NCI-H146 treated with DMSO at 0.1 percent for 48 hours (cell line): ENCODE results near the gene FGD3.
"Not testable (repeated sequence)": the region's sequence is repeated elsewhere in the genome, so short reads cannot be mapped to it uniquely, and the experiment has no call there.

Source experiments
- DNase-seq: peaks from one replicate; lab custom pipeline; 2025; ENCODE audit not compliant: unreplicated experiment; lab: John Stamatoyannopoulos, UW

The FGD3 gene

DNA sequence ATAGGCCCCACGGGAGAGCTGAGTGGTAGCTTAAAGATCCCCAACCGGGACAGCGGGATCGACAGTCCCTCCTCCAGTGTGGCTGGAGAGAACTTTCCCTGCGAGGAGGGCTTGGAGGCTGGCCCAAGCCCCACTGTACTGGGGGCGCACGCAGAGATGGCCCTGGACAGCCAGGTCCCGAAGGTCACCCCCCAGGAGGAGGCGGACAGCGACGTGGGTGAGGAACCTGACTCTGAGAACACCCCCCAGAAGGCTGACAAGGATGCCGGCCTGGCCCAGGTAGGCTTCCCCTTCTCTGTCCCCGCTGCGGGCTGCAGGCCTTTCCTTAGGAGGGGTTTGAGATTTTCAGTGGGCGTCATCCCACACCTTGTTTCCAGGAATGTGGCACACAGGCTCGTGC, 29.1 kb downstream of the FGD3 start:
- no peak for DNase-seq

DNA sequence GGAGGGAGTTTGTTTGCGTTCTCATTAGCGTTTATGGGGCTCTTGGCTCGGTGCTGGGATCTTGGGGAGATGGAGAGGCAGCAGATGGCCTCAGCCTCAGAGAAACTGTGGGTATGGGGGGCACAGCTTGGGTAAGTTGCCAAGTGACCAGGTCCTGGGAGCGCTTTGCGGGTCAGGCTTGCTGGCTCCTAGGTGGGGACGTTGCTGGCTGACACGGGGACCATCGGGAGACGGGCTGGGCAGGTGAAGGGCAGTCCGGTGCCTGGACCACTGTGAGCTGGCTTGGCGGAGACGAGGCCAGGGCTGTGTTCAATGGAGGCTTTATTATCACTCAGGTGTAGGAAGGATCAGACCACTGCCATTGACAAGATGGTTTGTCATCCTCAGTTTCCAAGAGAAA, 30.0 kb downstream of the FGD3 start:
- no peak for DNase-seq

DNA sequence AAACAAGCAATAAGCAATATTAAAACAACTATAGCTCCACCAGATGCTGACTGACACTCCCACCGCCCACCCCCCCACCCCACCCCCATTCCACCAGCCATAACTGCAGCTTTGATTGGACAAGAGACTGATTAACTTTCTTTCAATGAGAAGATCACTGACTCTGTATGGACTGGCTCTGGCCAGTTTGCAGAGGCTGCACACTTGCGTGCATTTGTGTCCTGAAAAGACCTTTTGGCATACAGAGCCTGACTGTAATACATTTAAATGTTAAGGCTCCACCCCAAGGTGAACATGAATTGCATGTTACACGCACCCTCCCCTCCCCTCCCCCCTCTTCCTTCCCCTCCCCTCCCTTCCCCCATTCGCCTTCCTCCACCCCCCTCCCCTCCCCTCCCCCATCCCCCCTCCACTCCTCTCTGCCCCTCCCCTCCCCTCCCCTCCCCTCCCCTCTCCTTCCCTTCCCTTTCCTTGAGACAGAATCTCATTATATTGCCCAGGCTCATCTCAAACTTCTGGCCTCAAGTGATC, 31.1 kb downstream of the FGD3 start:
- no peak for DNase-seq

DNA sequence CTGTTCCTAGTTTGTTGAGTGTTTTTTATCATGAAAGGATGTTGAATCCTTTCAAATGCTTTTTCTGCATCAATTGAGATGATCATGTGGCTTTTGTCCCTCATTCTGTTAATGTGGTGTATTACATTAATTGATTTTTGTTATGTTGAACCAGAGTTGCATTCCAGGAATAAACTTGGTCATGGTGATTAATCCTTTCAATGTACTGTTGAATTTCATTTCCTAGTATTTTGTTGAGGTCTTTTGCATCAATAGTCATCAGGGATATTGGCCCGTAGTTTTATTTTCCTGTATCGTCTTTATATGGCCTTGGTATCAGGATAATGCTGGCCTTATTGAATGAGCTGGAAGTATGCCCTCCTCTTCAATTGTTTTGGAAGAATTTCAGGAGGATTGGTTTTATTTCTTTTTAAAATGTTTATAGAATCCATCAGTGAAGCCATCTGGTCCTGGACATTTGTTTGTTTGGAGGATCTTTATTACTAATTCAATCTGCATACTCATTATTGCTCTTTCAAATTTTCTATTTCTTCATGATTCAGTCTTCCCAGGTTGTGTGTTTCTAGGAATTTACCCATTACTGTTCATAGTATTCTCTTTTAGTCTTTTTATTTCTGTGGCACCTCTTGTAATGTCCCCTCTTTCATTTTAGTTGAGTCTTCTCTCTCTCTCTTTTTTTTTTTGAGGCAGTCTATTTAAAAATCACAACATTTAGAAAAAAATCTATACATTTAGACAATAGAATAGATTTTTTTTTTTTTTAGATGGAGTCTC, 32.1 kb downstream of the FGD3 start:
- DNase-seq: no peak

DNA sequence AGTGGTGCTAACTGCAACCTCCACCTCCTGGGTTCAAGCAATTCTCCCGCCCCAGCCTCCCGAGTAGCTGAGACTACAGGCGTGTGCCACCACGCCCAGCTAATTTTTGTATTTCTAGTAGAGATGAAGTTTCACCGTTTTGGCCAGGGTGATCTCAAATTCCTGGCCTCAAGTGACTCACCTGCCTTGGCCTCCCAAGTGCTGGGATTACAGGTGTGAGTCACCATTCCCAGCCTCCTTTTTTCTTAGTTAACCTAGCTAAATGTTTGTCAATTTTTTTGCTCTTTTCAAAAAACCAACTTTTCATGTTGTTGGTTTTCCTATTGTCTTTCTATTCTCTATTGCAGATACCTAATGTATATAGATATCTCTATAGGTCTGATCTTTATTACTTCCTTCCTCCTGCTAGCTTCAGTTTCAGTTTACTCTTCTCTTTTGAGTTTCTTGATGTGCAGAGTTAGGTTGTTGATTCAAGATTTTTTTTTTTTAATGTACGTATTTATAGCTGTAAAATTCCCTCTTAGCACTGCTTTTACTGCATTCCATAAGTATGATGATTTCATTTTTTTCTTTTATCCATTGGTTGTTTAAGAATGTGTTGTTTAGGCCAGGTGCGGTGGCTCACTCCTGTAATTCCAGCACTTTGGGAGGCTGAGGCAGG, 32.9 kb downstream of the FGD3 start:
- no peak for DNase-seq

DNA sequence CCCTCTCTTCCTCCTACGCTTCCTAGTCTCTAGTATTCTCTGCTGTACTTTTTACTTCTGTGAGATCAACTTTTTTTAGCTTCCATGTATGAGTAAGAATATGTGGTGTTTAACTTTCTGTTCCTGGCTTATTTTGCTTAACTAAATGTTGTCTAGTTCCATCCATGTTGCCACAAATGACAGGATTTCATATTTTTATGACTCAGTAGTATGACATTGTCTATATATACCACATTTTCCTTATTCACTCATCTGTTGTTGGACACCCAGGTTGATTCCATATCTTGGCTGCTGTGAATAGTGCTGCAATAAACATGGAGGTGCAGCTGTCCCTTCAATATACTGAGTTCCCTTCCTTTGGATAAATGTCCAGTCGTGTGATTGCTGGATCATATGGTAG, 34.8 kb downstream of the FGD3 start:
- DNase-seq: no peak

DNA sequence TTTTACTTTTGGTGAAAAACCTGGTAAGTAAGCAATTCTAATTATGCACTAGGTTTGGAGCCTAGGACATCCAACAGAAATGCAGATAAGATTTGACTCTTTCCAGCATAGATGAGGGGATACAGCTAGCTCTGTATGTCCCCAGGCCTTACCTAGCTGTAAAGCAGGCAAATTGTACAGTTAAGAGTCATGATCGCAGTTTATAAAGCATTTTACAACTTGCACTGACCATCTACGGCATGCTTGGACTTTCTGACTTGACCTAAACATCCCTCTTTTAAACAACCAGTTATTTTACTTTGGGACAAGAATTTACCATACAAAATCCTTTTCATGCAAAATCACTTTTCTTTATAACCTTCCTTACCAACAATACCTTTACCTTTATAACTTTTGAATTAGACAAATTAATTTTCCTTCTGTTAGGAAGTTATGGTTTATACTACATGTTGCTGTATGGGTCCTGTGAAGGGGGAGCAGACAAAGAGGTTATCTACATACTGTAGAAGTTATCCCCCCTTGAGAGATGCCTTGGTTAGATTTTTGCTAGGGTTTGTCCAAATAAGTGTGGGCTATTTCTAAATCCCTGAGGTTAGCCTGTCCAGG, 36.8 kb downstream of the FGD3 start:
- DNase-seq: no peak

DNA sequence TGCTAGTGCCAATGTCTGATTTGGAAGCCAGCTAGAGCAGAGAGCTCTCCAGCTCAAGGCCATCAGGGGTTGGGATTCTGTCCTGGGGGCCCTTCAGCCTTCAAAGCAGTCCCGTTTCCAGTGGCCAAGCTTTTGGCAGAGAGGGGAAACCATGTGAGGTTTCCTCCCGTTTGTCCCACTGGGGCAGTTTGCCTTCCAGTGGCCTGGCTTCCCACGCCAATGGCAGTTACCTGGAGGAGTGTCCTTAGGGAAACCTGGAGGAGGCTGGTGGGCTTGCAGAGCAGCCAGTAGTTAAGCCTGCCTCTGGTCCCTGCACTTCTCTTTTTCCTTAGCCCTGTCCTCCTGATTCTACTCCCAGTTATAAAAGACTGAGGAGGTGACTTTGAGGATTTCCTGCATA, 37.7 kb downstream of the FGD3 start:
- DNase-seq: no peak

DNA sequence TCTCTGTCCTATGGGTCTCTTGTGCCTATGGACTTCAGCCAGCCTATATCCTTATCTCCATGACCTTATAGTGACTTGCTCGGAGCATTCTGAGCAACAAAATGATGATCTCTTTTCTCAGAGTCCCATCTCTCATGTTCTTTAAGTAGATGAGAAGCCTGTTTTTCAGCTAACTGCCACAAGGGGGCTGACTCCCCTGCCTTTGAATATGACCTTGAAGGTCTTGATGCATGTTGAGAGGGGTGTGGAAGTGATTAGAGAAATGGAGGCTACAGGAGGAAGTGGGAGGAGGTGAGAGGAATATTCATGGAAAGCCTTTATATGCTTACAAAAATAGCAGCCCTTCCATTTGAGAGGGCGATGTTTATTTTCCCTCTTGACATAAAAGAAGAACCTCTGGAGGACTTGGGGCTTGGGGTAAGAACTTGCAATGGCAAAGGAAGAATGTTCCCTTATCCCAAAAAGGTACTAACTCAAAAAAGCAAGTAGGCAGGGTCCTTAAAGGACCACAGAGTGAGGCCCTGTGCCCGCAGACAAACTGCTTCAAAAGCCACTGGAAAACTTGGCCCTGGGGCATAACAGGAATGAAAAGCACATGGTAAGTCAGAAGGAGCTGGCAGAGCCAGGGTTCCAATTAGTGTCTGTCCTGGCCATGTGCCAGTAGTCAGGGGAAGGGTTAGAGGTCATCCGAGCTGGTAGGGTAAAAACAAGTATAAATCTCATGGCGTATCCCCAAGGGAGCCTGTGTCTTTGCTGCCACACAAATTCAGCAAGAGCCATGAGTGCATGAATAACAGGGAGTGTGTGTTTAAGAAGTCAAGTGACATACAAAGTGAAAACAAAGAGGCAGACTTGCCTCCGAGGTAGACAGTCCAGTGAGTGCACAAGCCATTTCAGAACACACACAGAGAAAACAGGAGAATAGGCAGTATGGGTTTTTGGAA, 39.1 kb downstream of the FGD3 start:
- DNase-seq: no peak

DNA sequence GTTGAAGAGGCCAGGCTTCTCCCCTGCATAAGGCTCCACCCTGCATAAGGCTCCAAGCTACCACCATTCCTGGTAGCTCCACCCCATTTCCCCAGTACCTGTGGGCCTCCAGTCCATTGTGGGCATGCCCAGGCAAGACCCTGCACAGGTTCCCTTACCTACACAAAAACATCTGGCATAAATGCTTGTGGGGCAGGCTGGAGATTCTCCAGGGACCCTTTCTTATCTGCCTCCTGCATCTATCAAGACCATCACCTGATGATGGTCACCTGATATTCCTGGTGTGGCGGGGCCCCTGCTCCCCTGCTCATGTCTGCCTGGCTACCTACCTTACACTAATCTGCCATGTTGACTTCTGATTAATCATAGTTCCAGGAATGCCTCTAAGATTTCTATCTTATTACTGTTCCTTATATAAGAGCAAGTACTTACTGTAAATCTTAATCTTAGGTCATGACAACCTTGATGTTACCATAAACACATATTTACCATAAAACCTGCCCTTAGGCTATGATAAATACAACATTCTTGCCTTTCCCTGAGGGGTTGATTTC, 41.0 kb downstream of the FGD3 start:
- DNase-seq: peak; percentile 12

DNA sequence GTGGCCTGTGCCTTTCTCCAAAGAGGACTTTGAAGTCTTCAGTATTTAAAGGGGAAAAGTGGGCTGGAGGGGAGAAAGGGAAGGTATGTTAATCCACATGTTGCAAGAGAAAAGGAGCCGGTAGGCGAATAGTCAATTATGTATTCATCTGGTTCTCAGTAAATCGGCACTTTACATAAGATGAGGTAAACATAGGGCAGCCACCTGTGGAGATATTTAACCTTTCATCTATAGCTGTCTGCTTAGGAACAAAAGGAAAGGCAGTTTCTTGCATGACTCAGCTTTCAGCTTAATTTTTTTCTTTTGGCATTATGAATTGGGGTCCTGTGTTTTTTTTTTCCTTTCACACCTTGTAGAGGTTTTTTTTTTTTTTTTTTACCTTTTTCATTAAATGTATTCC, 42.2 kb downstream of the FGD3 start:
- peak; percentile 62 for DNase-seq

DNA sequence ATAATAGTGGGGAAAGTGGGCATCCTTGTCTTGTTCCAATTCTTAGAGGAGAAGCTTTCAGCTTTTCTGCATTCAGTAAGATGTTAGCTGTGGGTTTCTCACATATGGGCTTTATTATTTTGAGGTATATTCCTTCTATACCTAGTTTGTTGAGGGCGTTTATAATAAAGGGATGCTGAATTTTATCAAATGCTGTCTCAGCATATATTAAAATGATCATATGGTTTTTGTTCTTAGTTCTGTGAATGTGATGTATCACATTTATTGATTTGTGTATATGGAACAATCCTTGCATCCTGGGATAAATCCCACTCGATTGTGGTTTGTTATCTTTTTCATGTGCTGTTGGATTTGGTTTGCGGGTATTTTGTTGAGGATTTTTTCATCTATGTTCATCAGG, 43.1 kb downstream of the FGD3 start:
- no peak for DNase-seq

DNA sequence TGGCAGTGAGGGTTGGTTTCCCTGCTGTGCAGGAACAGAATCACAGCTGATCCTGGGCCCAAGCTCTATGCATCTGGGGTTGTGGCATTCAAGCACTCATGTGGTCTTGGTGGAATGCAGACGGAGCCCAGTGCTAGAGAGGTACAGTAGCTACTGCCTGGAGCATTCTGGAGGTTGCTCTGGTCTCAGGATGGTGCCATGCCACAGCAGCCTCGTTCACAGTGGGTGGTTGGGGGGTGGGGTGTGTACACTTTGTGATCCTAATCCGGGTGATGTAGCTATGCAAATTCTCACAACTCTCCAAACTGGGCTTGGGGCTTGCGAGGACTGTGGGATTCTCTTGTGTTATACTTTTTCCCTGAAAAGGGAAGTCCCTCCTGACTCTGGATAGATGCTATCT, 45.2 kb downstream of the FGD3 start:
- DNase-seq: no peak

DNA sequence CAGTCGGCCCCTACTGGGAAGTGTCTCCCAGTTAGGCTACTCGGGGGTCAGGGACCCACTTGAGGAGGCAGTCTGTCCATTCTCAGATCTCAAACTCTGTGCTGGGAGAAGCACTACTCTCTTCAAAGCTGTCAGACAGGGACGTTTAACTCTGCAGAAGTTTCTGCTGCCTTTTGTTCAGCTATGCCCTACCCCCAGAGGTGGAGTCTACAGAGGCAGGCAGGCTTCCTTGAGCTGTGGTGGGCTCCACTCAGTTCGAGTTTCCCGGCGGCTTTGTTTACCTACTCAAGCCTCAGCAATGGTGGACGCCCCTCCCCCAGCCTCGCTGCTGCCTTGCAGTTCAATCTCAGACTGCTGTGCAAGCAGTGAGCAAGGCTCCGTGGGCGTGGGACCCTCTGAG, 51.5 kb downstream of the FGD3 start:
- DNase-seq: not testable (repeated sequence)

DNA sequence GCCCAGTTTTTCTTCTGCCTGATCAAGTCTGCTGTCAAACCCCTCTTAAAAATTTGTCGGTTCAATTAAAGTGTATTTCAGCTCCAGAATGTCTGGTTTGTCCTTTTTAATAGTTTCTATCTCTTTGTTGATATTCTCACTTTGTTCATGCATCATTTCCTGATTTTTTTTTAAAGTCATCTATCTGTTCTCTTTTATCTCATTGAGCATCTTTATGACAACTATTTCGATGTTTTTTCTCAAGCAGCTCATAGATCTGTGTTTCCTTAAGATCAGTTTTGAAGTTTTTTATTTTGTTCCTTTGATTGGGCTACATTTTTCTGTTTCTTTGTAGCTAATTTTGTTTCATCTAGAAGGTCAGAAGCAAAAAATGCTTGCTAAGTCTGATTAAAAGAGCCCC, 53.7 kb downstream of the FGD3 start:
- no peak for DNase-seq

DNA sequence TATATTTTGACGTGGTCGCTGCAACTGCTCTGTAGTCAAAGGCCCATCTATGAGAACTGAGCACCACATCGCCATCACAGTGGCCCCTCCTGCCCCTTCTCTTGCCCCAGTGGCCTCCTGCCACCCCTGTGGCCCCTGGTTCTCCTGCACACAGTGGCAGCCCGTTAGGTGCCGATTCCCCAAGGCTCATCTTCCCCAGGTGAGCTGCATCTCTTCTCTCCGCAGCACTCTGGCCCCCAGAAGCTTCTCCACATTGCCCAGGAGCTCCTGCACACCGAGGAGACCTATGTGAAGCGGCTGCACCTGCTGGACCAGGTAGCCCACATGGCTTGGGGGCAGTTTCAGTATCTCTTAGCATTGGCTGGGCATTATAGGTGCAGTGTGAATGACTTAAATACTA, 55.4 kb downstream of the FGD3 start:
- DNase-seq: no peak

DNA sequence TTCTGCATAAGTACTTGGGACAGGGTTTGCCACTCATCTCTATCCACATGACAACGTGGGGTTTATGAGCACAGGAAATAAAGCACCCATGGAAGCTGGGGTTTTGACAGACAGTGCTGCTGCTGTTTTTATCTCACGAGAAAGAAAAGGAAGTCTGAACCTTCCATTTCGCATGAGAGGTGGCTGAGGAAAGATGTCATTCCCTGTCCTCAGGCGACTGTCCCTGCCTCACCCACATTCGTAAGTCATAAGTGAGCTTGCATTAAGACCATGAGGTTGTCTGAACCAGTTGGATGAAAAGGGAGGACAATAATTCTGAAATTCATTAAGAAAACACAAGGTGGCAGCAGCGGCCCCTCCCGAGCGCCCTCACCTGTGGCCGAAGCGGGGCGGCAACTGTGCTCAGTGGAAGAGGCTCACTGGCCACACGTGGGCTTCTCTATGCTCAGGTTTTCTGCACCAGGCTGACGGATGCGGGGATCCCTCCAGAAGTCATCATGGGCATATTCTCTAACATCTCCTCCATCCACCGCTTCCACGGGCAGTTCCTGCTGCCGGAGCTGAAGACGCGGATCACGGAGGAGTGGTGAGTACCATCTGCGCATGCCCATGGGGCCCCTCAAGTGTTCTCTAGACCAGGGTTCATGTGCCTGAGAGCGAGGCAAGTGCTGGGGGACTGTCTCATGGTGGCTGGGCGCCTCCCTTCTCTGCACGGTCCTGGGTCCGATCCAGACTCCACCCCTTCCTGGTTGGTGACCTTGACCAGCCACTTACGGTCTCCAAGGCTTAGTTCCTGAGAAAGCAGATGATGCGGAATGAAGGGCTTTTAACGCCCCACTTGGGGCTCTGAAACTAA, 56.5 kb downstream of the FGD3 start:
- no peak for DNase-seq

DNA sequence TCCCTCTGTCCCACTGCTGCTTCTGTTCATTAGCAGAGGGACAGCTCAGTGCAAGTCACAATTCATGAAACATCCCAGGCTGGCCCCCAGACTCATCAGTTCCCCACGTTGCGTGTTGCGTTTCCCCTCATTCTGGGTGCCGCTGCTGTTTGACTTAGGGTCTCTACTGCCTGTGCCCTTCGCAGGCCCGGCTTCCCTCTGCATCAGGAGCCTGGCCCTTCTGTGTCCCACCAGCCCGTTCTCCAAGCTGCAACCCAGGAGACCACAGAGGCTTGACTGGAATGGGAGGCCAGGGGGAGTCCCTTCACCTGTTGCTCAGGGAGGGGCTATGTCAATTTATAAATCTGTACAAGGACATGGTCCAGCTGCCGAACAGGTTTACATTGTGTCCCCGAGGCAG, 57.2 kb downstream of the FGD3 start:
- DNase-seq: no peak

DNA sequence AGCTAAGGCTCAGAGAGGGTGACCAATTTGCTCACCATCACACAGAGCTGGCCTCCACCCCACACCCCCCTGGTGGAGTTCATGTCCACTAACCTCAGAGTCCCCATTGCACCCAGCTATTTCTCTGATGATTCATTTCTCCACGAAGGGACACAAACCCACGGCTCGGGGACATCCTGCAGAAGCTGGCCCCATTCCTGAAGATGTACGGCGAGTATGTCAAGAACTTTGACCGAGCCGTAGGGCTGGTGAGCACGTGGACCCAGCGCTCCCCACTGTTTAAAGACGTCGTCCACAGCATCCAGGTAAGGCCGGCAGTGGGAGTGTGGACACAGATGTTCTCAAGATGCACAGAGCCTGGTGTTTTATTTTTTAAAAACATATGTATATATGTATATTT, 58.6 kb downstream of the FGD3 start:
- DNase-seq: no peak

DNA sequence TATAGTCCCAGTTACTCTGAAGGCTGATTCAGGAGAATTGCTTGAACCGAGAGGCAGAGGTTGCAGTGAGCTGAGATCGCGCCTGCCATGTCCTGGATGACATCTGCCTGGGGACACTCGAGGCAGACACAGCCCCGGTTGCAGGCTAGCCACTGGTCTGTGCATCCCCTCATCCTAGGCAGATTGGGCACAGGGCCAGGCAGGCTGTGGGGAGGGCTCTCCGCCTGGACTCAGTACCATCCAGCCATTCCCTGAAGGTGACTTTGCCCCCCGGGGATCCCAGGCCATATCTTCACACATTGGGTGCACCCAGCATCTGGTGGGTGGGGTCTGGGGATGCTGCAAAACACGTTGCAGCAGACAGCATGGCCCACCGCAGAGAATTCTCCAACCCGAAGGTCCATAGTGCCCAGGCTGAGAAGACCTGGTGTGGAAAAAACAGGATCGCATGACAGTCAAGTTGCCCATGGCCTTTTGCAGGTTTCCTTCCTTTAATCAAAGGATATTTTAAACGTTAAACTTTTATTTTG, 60.3 kb downstream of the FGD3 start:
- no peak for DNase-seq
